GM23338 (cell line): ENCODE results near the gene ALPL. TPM values are rescaled to one million over a fixed set of nuclear protein-coding genes. Genes with fewer than 3 reads are reported as not detected.

Experiments used
- ATAC-seq: fragments of 200-7000 bp; cut with Tn5 transposase; 3 replicates; pipeline ENCODE4 v1.9.1; 2020
- DNase-seq: peaks from one replicate; pipeline ENCODE4 v3.0.0-alpha.2; 2015; ENCODE audit warnings: low spot score
- H2AFZ ChIP-seq: fragments of 200-600 bp; sonication (generic); 2 replicates; pipeline ENCODE4 v1.8.0; 2016; ENCODE audit warnings: antibody characterized with exemption, mild to moderate bottlenecking, moderate library complexity
- H3F3A ChIP-seq: fragments of 200-600 bp; sonication (generic); replicated peaks from 2 replicates; pipeline ENCODE4 v1.8.0; 2017; ENCODE audit warnings: antibody characterized with exemption, mixed run types, low read depth
- H3K27ac ChIP-seq: fragments of 200-600 bp; sonication (generic); 2 replicates; pipeline ENCODE4 v1.6.1; 2016; ENCODE audit warnings: low read depth
- H3K27me3 ChIP-seq: fragments of 200-600 bp; sonication (generic); 2 replicates; pipeline ENCODE4 v1.8.0; 2016; ENCODE audit warnings: mild to moderate bottlenecking, mixed run types, moderate library complexity; ENCODE audit not compliant: insufficient read depth
- H3K36me3 ChIP-seq: fragments of 200-600 bp; sonication (generic); 2 replicates; pipeline ENCODE4 v1.8.0; 2016; ENCODE audit warnings: mild to moderate bottlenecking; ENCODE audit not compliant: insufficient read depth
- H3K4me1 ChIP-seq: fragments of 200-600 bp; sonication (generic); 2 replicates; pipeline ENCODE4 v1.8.0; 2016; ENCODE audit warnings: mild to moderate bottlenecking, moderate library complexity; ENCODE audit not compliant: insufficient read depth
- H3K4me2 ChIP-seq: fragments of 200-600 bp; sonication (generic); 2 replicates; pipeline ENCODE4 v1.7.1; 2017; ENCODE audit warnings: mixed run types
- H3K4me3 ChIP-seq: fragments of 200-600 bp; sonication (generic); 2 replicates; pipeline ENCODE4 v1.6.1; 2016; ENCODE audit warnings: mixed run types
- H3K79me2 ChIP-seq: fragments of 200-600 bp; sonication (generic); replicated peaks from 2 replicates; pipeline ENCODE4 v1.8.0; 2017; ENCODE audit warnings: mild to moderate bottlenecking; ENCODE audit not compliant: insufficient read depth
- H3K9me2 ChIP-seq: fragments of 200-600 bp; sonication (generic); 2 replicates; pipeline ENCODE4 v1.8.0; 2017; ENCODE audit not compliant: insufficient read depth
- H4K20me1 ChIP-seq: fragments of 200-600 bp; sonication (generic); replicated peaks from 2 replicates; pipeline ENCODE4 v1.8.0; 2017; ENCODE audit warnings: mild to moderate bottlenecking; ENCODE audit not compliant: insufficient read depth
- H3K27ac Mint-ChIP-seq: 2 replicates; pipeline ENCODE4 v1.8.0; 2020; ENCODE audit warnings: inconsistent platforms, mild to moderate bottlenecking, moderate library complexity, mixed read lengths
- H3K27me3 Mint-ChIP-seq: 3 replicates; pipeline ENCODE4 v1.8.0; 2022; ENCODE audit warnings: low read depth, mild to moderate bottlenecking, moderate library complexity, mixed read lengths, inconsistent platforms; ENCODE audit not compliant: insufficient read depth, poor library complexity
- H3K36me3 Mint-ChIP-seq: 3 replicates; pipeline ENCODE4 v1.8.0; 2021; ENCODE audit warnings: low read depth, mild to moderate bottlenecking, inconsistent platforms, moderate library complexity, mixed read lengths
- H3K4me1 Mint-ChIP-seq: 3 replicates; pipeline ENCODE4 v1.8.0; 2020; ENCODE audit warnings: mild to moderate bottlenecking, inconsistent platforms, mixed read lengths
- H3K4me3 Mint-ChIP-seq: 3 replicates; pipeline ENCODE4 v1.8.0; 2021; ENCODE audit warnings: moderate library complexity, mild to moderate bottlenecking, inconsistent platforms, mixed read lengths
- H3K9me3 Mint-ChIP-seq: 3 replicates; pipeline ENCODE4 v1.8.0; 2020; ENCODE audit warnings: moderate library complexity, mild to moderate bottlenecking, inconsistent platforms, mixed read lengths
- CTCF ChIP-seq, 2 experiments: fragments of 200-600 bp in 1 of 2; sonication (generic) in 1 of 2; conservative IDR thresholded peaks; 2 replicates each; pipeline versions ENCODE4 v1.5.1 to v1.6.1; 2016 to 2017; ENCODE audit warnings: antibody characterized with exemption in 2 of 2, low read depth in 2 of 2, mild to moderate bottlenecking in 2 of 2, moderate library complexity in 1 of 2
- ETS1 ChIP-seq: IDR thresholded peaks from 2 replicates; pipeline ENCODE4 v1.6.1; 2016; ENCODE audit warnings: antibody characterized with exemption
- EZH2 ChIP-seq: fragments of 200-600 bp; sonication (generic); IDR thresholded peaks from one replicate; pipeline ENCODE4 v1.8.0; 2017; ENCODE audit warnings: antibody characterized with exemption, mild to moderate bottlenecking, low read depth; ENCODE audit not compliant: unreplicated experiment
- EZH2phosphoT487 ChIP-seq: fragments of 200-600 bp; sonication (generic); IDR thresholded peaks from one replicate; pipeline ENCODE4 v1.8.1; 2018; ENCODE audit warnings: antibody characterized with exemption; ENCODE audit not compliant: unreplicated experiment
- JUNB ChIP-seq: IDR thresholded peaks from one replicate; pipeline ENCODE4 v1.6.1; 2016; ENCODE audit warnings: antibody characterized with exemption; ENCODE audit not compliant: unreplicated experiment
- NANOG ChIP-seq: IDR thresholded peaks from 2 replicates; pipeline ENCODE4 v1.6.1; 2016; ENCODE audit warnings: antibody characterized with exemption, borderline replicate concordance
- REST ChIP-seq: IDR thresholded peaks from one replicate; pipeline ENCODE4 v1.6.1; 2018; ENCODE audit warnings: antibody characterized with exemption; ENCODE audit not compliant: unreplicated experiment
- STAT1 ChIP-seq: IDR thresholded peaks from one replicate; pipeline ENCODE4 v1.6.1; 2016; ENCODE audit warnings: antibody characterized with exemption; ENCODE audit not compliant: unreplicated experiment
- ZNF114 ChIP-seq: fragments of 250-450 bp; sonication (Bioruptor Pico); IDR thresholded peaks from 2 replicates; pipeline ENCODE4 v1.5.0; 2020; ENCODE audit warnings: mild to moderate bottlenecking, moderate library complexity
- polyA plus RNA-seq: library from polyadenylated mRNA; unstranded; fragments of >200 nt; fragmentation: Nextera tagmentation; extraction: Ambion mirVana; gene quantifications from 2 replicates; pipeline ENCODE4 v1.2.1, GENCODE V29; 2016
- total RNA-seq: library from RNA; depleted of rRNA; stranded (reverse); fragments of >200 nt; shearing (Covaris generic); gene quantifications from 2 replicates; pipeline ENCODE4 v1.2.3, GENCODE V29; 2014

Gene ALPL
- total and polyA plus RNA-seq, 2 experiments from 2014 or later = 116 to 187 TPM

- H3K4me3 ChIP-seq = no peak overlapping the region
- H3F3A ChIP-seq = no peaks in the 10 kb centered on the region; the same call in 1 of the 2 replicates
- H2AFZ ChIP-seq = no peak overlapping the region
- Mint-ChIP-seq H3K4me3 (no peak overlapping the region), H3K9me3 (no peaks in the 10 kb centered on the region), H3K4me1 (peaks cover 61% of the 10 kb centered on the region), H3K27ac (no peak overlapping the region), H3K36me3 (peaks cover 9% of the 10 kb centered on the region; the same call in 2 of the 3 replicates), H3K27me3 (peaks cover 8% of the 10 kb centered on the region)
- DNase-seq (no peak), ATAC-seq (no peak)
- no peak overlapping the region for H3K4me2 ChIP-seq
- H4K20me1 ChIP-seq = peaks cover 23% of the 10 kb centered on the region
- no peaks in the 10 kb centered on the region for H3K27me3 ChIP-seq
- no peaks in the 10 kb centered on the region for H3K9me2 ChIP-seq
- peaks cover 82% of the 10 kb centered on the region for H3K79me2 ChIP-seq
- peaks cover 43% of the 10 kb centered on the region for H3K4me1 ChIP-seq
- no peak for TF ChIP-seq REST
- TF ChIP-seq CTCF (conservative IDR thresholded peaks at IDR 0.05; ENCODE audit: low read depth in 2 of 2) = no peak
- TF ChIP-seq EZH2 = no peak
- TF ChIP-seq ZNF114 (CRISPR knock-in tag) = no peak
- no peak for TF ChIP-seq ETS1
- no peak for TF ChIP-seq STAT1
- TF ChIP-seq NANOG = no peak
- H3K36me3 ChIP-seq = no peaks in the 10 kb centered on the region
- no peak overlapping the region for H3K27ac ChIP-seq
Measured at GRCh38 chr1:21514245-21514644, 5.0 kb downstream of the ALPL start.

GRCh38 chr1:21517161-21517589, 8.0 kb downstream of the ALPL start:
- H3K4me2 ChIP-seq = peak overlapping the region; percentile 61
- H3K36me3 ChIP-seq = no peaks in the 10 kb centered on the region
- H2AFZ ChIP-seq = no peak overlapping the region
- H3K4me3 Mint-ChIP-seq = no peak overlapping the region
- H3K9me3 Mint-ChIP-seq = no peaks in the 10 kb centered on the region
- no peak overlapping the region for H3K27ac Mint-ChIP-seq
- H3K9me2 ChIP-seq = no peaks in the 10 kb centered on the region
- H3K4me1 Mint-ChIP-seq = peaks cover 55% of the 10 kb centered on the region
- H4K20me1 ChIP-seq = peaks cover 23% of the 10 kb centered on the region
- H3K27me3 Mint-ChIP-seq = peaks cover 5% of the 10 kb centered on the region
- DNase-seq (no peak), ATAC-seq (no peak)
- H3K79me2 ChIP-seq = peaks cover 92% of the 10 kb centered on the region
- peaks cover 6% of the 10 kb centered on the region; the same call in 2 of the 3 replicates for H3K36me3 Mint-ChIP-seq
- no peaks in the 10 kb centered on the region; the same call in 1 of the 2 replicates for H3F3A ChIP-seq
- H3K27me3 ChIP-seq = no peaks in the 10 kb centered on the region
- peaks cover 50% of the 10 kb centered on the region for H3K4me1 ChIP-seq
- H3K4me3 ChIP-seq = no peak overlapping the region
- H3K27ac ChIP-seq = no peak overlapping the region
- TF ChIP-seq JUNB (no peak), CTCF (conservative IDR thresholded peaks at IDR 0.05; ENCODE audit: low read depth in 2 of 2) (no peak), EZH2phosphoT487 (no peak)
